OCI-LY1 (cell line): ENCODE measurements around the gene PDE6A.
A peak's percentile ranks its signal among the peaks of the same experiment; 100 is the strongest.

Experiments
- H2AFZ ChIP-seq: fragments of 200-600 bp; sonication (generic), shearing (Covaris generic); 2 replicates; pipeline ENCODE4 v1.6.0; 2014; ENCODE audit warnings: antibody characterized with exemption, mild to moderate bottlenecking, low read length
- H3F3A ChIP-seq: fragments of 200-600 bp; sonication (generic), shearing (Covaris generic); 2 replicates; pipeline ENCODE4 v1.6.0; 2014; ENCODE audit warnings: mild to moderate bottlenecking, antibody characterized with exemption, low read length, moderate library complexity; ENCODE audit not compliant: insufficient read depth
- H3K27ac ChIP-seq: fragments of 200-600 bp; sonication (generic); 2 replicates; pipeline ENCODE4 v1.5.1; 2014; ENCODE audit warnings: low read length, mixed run types, mild to moderate bottlenecking, low read depth; ENCODE audit not compliant: poor library complexity, severe bottlenecking
- H3K27me3 ChIP-seq: fragments of 200-600 bp; sonication (generic); 2 replicates; pipeline ENCODE4 v1.6.0; 2014; ENCODE audit warnings: antibody characterized with exemption, mild to moderate bottlenecking, low read length, moderate library complexity; ENCODE audit not compliant: insufficient read depth
- H3K36me3 ChIP-seq: fragments of 200-600 bp; sonication (generic); 2 replicates; pipeline ENCODE4 v1.6.1; 2014; ENCODE audit warnings: mild to moderate bottlenecking, antibody characterized with exemption, low read length, moderate library complexity, mixed read lengths; ENCODE audit not compliant: insufficient read depth
- H3K4me1 ChIP-seq: fragments of 200-600 bp; sonication (generic); 2 replicates; pipeline ENCODE4 v1.5.1; 2014; ENCODE audit warnings: mild to moderate bottlenecking, low read length, moderate library complexity; ENCODE audit not compliant: insufficient read depth, severe bottlenecking
- H3K4me2 ChIP-seq: fragments of 200-600 bp; sonication (generic), shearing (Covaris generic); 2 replicates; pipeline ENCODE4 v1.6.1; 2014; ENCODE audit warnings: low read length
- H3K4me3 ChIP-seq: fragments of 200-600 bp; sonication (generic); 2 replicates; pipeline ENCODE4 v1.5.1; 2014; ENCODE audit warnings: low read length, low read depth, mild to moderate bottlenecking, mixed read lengths; ENCODE audit not compliant: poor library complexity, severe bottlenecking
- H3K79me2 ChIP-seq: fragments of 200-600 bp; shearing (Covaris generic); 2 replicates; pipeline ENCODE4 v1.6.1; 2016; ENCODE audit warnings: mixed run types, low read length, mixed read lengths; ENCODE audit not compliant: insufficient read depth
- H3K9ac ChIP-seq: fragments of 200-600 bp; sonication (generic), shearing (Covaris generic); 2 replicates; pipeline ENCODE4 v1.6.1; 2014; ENCODE audit warnings: mild to moderate bottlenecking, low read length, mixed read lengths
- H3K9me2 ChIP-seq: fragments of 200-600 bp; sonication (generic), shearing (Covaris generic); 2 replicates; pipeline ENCODE4 v1.6.1; 2014; ENCODE audit warnings: low read depth, mild to moderate bottlenecking, low read length, mixed read lengths
- H3K9me3 ChIP-seq: fragments of 200-600 bp; shearing (Covaris generic); 2 replicates; pipeline ENCODE4 v1.6.1; 2014; ENCODE audit warnings: low read length, mixed read lengths
- H4K20me1 ChIP-seq: fragments of 200-600 bp; sonication (generic), shearing (Covaris generic); 2 replicates; pipeline ENCODE4 v1.6.0; 2016; ENCODE audit warnings: mild to moderate bottlenecking, low read length; ENCODE audit not compliant: insufficient read depth
- EZH2 ChIP-seq: fragments of 200-600 bp; sonication (generic), shearing (Covaris generic); IDR thresholded peaks from 2 replicates; pipeline ENCODE4 v1.8.0; 2017; ENCODE audit warnings: borderline replicate concordance, mixed run types, mild to moderate bottlenecking, antibody characterized with exemption, low read length, moderate library complexity, mixed read lengths
- TF ChIP-seq, protein P1 (sequence below): fragments of 200-600 bp; sonication (generic), shearing (Covaris generic); IDR thresholded peaks from 2 replicates; pipeline ENCODE4 v1.5.1; 2017; ENCODE audit warnings: mild to moderate bottlenecking, antibody characterized with exemption, low read length, moderate library complexity, mixed read lengths

The PDE6A gene

GRCh38 chr5:149944666-149945065 is at the start of gene PDE6A:
Gene PDE6A (minus strand): TSS chr5:149944793. CDS start chr5:149944673, 120 bp downstream.
- H3F3A ChIP-seq, result no peaks in the 10 kb centered on the region
- H3K27me3 ChIP-seq, result no peaks in the 10 kb centered on the region; the same call in 1 of the 2 replicates
- no peak within 1 kb of the TSS for H3K4me2 ChIP-seq
- TF ChIP-seq, protein P1, sequence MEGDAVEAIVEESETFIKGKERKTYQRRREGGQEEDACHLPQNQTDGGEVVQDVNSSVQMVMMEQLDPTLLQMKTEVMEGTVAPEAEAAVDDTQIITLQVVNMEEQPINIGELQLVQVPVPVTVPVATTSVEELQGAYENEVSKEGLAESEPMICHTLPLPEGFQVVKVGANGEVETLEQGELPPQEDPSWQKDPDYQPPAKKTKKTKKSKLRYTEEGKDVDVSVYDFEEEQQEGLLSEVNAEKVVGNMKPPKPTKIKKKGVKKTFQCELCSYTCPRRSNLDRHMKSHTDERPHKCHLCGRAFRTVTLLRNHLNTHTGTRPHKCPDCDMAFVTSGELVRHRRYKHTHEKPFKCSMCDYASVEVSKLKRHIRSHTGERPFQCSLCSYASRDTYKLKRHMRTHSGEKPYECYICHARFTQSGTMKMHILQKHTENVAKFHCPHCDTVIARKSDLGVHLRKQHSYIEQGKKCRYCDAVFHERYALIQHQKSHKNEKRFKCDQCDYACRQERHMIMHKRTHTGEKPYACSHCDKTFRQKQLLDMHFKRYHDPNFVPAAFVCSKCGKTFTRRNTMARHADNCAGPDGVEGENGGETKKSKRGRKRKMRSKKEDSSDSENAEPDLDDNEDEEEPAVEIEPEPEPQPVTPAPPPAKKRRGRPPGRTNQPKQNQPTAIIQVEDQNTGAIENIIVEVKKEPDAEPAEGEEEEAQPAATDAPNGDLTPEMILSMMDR, result no peak
- no peak for TF ChIP-seq EZH2
- no peak within 1 kb of the TSS for H2AFZ ChIP-seq
- no peaks in the 10 kb centered on the region for H3K79me2 ChIP-seq
- no peak within 1 kb of the TSS for H3K9ac ChIP-seq
- no peak within 1 kb of the TSS for H3K27ac ChIP-seq
- H4K20me1 ChIP-seq, result no peaks in the 10 kb centered on the region
- H3K9me2 ChIP-seq, result no peaks in the 10 kb centered on the region
- H3K9me3 ChIP-seq, result no peaks in the 10 kb centered on the region
- no peaks in the 10 kb centered on the region for H3K36me3 ChIP-seq
- H3K4me3 ChIP-seq, result no peak within 1 kb of the TSS
- H3K4me1 ChIP-seq, result no peaks in the 10 kb centered on the region

GRCh38 chr5:149993471-149993870 is 48.9 kb upstream of the PDE6A start:
- no peaks in the 10 kb centered on the region for H3K4me1 ChIP-seq
- no peak for TF ChIP-seq EZH2
- TF ChIP-seq, protein P1, result no peak
- H3K9me3 ChIP-seq, result no peaks in the 10 kb centered on the region
- no peak overlapping the region for H3K4me3 ChIP-seq
- H3K79me2 ChIP-seq, result no peaks in the 10 kb centered on the region
- no peaks in the 10 kb centered on the region for H3K36me3 ChIP-seq
- no peaks in the 10 kb centered on the region for H4K20me1 ChIP-seq
- H3F3A ChIP-seq, result no peaks in the 10 kb centered on the region
- H3K27ac ChIP-seq, result no peak overlapping the region
- H3K9ac ChIP-seq, result no peak overlapping the region
- H3K27me3 ChIP-seq, result no peaks in the 10 kb centered on the region
- H3K9me2 ChIP-seq, result no peaks in the 10 kb centered on the region
- no peak overlapping the region for H2AFZ ChIP-seq
- H3K4me2 ChIP-seq, result no peak overlapping the region

DNA sequence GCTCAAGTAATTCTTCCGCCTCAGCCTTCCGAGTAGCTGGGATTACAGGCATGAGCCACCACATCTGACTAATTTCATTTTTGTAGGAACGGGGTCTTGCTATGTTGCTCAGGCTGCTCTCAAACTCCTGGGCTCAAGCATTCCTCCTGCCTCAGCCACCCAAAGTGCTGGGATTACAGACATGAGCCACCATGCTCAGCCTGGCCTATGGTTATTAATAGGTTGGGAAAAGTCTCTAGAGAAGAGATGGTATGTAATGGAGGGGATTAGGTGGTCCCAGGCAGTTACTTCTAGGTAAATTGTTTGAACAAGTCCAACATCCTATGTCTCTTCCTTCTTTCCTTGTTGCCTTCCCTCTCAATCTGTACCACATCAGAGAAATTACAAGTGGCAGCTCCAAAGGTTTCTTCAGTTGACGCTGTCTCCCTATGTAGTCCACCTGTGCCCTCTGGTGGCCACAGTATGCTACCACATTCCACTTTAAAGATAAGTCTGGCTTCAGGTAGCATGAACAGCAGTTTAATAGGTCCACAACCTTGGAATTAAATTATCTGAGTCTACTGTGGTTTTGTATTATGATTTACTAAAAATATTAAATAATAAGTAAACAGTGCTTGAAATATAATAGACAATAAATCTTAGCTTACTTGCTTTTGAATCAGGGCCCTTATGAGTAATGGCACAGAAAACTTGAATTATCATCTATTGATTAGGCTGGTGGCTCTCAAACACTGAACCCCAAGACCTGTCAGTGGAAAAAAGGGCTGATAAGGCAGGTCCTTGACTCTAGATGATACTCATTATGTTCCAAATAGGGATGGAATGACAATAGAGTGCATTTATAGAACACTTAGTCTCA is 46.2 kb upstream of the PDE6A start:
- TF ChIP-seq, protein P1, result peak; percentile 91
- TF ChIP-seq EZH2, result no peak
- Histone ChIP-seq H2AFZ (no peak overlapping the region), H3K9me2 (no peaks in the 10 kb centered on the region), H4K20me1 (no peaks in the 10 kb centered on the region), H3K27ac (no peak overlapping the region), H3K4me2 (no peak overlapping the region), H3K9me3 (no peaks in the 10 kb centered on the region), H3K79me2 (no peaks in the 10 kb centered on the region), H3K9ac (no peak overlapping the region), H3K36me3 (no peaks in the 10 kb centered on the region), H3F3A (no peaks in the 10 kb centered on the region), H3K4me3 (no peak overlapping the region), H3K4me1 (no peaks in the 10 kb centered on the region), H3K27me3 (no peaks in the 10 kb centered on the region)
